Fibroblast of skin of back (primary cell): ENCODE data around the gene FRAT2.

Source experiments
- DNase-seq: peaks from one replicate; pipeline ENCODE4 v3.0.0-alpha.2; 2013

FRAT2 gene

DNA sequence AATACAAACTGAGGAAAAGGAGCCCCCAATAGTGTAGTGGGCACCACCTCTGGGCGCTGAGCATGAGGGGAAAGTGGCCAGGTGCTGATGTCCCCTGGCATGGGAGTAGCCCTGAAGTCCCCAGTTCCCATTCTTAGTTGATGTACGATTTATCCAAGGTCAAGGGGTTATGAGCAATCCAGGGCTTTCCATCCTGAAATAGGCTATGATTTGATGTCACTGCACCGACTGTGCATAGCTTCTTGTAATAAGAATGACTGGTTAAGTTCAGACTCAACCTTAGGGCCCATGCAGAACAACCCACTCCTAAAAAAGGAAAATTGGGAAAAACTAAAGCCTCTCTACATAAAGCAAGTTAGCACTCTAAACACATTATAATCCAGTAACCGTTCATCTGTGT is 11.0 kb downstream of the FRAT2 start:
- DNase-seq, result no peak

DNA sequence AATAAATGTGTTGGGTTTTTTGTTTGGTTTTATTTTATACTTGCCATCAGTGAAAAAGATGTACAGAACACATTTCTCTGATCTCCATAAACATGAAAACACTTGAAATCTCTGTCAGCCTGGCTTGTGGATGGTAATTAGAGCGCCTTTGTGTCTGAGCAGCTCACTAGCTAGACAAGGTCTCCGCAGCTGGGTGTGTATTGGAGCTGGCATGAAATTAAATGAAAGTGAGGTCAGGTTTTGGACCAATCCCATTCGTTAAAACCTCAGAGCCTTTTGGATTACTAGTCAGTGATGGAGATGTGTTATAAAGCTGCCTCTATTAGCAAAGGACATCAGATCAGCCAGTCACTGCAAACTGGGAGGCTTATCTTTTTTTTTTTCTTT is 12.7 kb downstream of the FRAT2 start:
- DNase-seq, result no peak

DNA sequence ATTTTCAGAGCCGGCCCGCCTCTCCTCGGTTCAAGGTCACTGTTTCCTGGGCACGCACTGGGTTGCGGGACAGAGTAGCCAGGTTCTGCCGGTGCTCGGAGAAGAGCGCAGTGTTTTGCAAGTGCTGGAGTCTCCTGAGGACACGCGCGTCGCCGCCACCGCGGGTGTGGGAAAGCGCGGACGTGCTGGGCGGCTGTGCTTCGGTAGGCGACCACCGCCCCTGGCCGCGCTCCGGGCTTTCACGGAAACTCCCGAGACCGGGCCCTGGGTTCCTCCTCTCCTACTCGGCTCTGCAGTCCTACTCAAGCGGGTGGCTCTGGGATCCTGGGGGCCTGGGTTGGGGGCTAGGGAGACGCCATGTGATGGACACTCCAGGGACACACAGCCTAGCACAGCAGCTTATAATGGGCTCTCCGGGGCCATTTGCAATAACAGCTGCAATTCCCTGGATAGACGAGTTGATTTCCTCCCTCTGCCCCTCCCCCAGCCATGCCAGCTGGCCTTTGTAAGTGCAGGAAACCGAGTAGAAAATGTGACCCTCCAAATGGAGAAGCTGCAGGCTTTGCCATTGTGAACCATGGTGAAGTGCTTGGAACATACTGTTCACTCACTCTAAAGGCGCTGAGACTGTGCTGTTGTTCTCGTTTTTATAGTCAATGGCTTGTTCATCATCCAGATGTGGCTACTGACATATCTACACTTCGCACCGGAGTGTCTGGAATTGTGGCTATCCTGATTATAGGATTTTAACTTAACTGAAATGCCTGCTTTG is 13.3 kb downstream of the FRAT2 start:
- DNase-seq, result no peak

DNA sequence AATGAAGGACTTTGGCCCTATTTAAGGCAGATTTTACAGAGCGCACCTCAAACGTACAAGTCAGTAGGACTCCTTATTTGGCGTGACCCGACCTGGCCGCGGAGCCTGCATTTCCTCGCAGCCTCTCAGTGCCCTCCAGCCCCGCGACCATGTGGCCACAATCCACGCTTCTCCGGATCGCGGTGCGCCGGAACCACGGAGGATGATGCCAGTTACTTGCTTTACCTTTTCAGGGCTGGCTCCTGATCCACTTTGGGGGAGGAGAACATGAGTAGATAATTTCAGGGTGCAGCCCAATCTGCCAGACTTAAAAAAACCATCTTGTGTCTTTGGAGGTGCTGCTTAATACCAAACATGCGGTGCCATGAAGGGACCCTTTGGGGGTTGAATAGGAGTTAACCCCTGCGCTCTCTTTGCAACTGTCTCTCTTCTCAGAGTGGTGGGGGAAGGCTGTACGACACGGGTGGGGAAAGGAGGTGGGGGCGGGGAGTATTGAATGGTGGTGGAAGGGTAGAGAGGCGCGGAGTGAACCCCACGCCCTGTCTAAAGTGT is 14.0 kb downstream of the FRAT2 start:
- no peak for DNase-seq

DNA sequence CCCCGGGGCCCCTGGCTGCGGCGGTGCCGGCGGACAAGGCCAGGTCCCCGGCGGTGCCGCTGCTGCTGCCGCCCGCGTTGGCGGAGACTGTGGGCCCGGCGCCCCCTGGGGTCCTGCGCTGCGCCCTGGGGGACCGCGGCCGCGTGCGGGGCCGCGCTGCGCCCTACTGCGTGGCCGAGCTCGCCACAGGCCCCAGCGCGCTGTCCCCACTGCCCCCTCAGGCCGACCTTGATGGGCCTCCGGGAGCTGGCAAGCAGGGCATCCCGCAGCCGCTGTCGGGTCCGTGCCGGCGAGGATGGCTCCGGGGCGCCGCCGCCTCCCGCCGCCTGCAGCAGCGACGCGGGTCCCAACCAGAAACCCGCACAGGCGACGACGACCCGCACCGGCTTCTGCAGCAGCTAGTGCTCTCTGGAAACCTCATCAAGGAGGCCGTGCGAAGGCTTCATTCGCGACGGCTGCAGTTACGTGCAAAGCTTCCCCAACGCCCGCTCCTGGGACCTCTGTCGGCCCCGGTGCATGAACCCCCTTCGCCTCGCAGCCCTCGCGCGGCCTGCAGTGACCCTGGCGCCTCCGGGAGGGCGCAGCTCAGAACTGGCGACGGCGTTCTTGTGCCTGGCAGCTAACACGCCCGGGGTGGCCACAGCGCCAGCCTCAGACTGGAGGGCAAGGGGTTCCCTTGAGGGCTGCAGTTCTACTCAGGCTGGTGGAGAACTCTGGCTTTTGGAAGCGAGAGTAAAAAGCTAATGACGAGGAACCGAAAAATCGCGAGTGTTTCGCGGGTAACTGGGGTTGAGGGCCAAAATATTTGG is 14.7 kb downstream of the FRAT2 start:
- peak; percentile 22 for DNase-seq

DNA sequence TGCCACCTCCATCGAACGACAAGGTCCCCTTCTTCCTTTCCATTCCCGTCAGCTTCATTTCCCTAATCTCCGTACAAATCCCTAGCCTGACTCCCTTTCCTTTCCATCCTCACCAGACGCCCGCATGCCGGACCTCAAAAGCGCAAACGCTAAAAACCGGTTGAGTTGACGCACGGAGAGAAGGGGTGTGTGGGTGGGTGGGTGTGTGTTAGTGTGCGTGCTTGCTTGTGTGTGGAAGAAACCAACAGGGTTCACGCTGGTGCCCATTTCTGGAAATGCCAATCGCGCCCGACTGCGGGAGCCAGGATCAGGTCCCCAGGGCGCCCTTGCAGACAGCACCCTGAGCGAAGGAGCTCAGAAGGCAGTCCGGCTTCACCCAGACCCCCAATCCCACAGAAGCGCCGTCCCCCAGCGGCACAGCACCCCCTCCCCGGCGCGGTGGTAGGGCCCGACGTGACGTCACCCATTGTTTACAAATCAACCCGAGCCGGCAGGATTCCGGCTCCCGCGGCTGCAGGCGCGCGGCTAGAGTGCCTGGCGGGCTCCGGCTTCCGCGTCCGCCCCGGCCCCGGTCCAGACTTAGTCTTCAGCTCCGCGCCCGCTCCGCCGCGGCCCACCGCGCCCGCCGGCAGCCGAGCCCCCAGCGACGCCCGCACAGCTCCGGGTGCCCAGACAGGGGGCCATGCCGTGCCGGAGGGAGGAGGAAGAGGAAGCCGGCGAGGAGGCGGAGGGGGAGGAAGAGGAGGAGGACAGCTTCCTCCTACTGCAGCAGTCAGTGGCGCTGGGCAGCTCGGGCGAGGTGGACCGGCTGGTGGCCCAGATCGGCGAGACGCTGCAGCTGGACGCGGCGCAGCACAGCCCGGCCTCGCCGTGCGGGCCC is 15.5 kb downstream of the FRAT2 start, which contains the start of gene FRAT1:
Gene FRAT1 (plus strand): TSS at position 500 of the 880 bp plus-strand sequence. CDS start 183 bp downstream, at position 683.
- peak; percentile 83 for DNase-seq

DNA sequence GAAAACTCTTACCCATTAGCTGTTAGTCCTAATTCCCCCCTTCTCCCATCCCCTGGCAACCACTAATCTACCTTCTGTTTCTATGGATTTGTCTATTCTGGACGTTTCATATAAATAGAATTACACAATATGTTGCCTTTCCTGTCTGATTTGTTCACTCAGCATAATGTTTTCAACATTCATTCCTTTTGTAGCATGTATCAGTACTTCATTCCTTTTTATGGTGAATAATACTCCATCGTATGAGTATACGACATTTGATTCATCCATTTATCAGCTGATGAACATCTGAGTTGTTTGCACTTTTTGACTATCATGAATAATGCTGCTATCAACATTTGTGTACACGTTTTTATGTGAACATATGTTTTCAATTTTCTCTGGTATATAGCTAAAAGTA is 19.9 kb downstream of the FRAT2 start:
- no peak for DNase-seq

DNA sequence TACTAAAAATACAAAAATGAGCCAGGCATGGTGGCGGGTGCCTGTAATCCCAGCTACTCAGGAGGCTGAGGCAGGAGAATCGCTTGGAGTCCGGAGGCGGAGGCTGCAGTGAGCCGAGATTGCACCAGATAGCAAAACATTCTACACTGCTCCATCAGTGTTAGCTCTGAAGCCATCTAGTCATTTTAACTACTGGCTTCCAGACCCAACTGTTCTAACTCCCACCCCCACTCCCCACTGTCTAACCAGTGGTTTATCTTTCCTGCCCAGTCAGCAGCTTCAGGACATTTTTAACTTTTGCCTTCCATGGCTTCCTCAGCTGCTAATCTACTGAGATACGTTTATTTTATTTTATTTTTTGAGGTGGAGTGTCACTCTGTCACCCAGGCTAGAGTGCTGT is 21.6 kb downstream of the FRAT2 start:
- DNase-seq, result no peak

DNA sequence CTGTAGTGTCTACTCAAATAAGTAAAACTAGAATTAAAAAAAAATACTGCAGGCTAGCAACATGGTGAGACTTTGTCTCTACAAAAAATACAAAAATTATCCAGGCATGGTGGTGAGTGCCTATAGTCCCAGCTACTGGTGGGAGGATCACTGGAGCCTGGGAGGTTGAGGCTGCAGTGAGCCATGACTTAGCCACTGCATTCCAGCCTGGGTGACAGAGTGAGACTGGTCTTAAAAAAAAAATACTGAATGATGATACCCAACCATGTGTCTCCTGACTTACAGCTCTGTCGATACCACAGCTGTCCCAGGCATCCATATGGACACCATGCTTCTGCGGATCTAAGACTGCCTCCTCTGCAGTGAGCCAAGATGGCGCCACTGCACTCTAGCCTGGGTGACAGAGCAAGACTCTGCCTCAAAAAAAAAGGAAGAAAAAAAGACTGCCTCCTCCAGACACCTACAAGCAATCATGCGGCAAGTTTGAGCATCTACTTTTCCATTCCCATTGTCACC is 23.4 kb downstream of the FRAT2 start:
- no peak for DNase-seq

DNA sequence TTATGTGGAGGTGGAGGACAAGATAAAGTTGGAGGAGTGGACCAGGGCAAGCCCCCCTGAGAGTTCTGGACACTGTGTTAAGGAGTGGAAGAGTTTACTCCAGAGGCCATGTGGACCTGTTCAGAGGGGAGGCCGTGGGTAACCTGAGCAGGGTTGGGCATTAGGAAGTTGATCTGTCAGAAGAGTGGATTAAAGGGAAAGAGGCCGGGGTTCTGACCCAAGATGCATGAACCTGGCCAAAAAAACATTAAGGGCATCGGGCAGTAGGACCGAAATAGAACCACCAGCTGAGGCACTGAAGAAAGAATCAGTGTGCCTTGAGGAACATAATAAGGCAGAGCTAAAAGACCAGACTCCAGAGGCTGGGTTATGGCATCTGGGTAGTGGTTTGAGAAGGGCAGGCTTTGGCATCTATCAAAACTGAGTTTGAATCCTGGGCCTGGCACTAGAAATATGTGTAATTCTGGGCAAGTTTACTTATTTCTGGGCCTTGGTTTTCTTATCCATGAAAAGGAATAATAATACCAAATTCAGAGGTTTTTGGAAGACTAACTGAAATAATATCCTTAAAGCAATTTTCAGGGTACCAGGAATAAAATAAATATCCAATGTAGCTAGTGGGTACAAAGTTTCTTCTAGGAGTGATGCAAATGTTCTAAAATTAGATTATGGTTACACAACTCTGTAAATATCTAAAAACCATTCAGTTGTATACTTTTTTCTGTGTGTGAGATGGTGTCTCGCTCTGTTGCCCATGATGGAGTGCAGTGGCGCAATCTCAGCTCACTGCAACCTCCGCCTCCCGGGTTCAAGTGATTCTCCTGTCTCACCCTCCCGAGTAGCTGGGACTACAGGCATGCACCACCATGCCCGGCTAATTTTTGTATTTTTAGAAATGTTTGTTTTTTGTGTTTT is 26.4 kb downstream of the FRAT2 start:
- DNase-seq, result no peak

DNA sequence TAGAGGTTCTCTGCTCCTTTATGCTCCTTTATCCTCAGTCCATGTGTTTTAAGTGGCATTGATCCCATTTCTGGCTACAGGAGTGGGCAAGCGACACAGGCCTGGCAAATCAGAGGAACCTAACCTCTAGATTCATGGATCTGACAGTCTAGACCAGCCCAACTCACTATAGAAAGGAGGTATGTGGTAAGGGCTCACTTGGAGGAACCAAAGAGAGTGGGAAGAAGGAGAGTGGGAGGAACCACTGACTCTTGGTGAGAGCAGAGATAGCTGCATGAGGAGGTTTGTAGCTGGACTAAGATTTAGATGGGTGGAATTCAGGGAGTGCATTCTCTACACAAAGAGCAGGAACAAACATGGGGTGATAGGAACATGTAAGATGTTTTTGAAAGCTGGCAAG is 27.1 kb downstream of the FRAT2 start:
- no peak for DNase-seq

DNA sequence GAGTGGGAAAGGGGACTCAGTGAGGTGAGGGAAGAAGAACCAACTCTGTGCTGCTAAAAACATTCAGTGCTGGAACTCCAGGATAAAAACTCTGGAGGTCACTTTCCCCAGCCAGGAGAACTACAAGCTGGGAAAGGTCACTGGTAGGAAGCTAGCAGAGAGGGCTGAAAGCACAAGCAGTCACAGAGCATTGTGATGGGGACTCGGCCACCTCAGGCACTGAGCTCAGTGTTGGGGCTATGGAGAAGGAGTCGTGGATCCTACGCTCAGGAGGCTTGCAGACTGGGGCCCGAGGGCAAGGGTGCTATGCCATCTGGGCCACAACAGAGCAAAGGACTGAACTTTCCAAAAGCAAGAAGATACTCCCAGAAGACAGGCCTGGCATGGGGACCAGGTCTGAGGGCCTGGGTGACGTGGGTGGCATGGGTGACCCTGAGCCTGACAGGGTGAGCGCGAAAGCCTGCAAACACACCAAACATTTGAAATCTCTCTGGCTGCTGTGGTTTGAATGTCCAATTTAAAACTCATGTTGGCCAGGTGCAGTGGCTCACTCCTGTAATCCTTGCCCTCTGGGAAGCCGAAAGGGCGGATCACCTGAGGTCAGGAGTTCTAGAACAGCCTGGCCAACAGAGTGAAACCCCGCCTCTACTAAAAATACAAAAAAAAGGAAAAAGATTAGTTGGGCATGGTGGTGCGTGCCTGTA is 32.3 kb downstream of the FRAT2 start:
- DNase-seq, result no peak

DNA sequence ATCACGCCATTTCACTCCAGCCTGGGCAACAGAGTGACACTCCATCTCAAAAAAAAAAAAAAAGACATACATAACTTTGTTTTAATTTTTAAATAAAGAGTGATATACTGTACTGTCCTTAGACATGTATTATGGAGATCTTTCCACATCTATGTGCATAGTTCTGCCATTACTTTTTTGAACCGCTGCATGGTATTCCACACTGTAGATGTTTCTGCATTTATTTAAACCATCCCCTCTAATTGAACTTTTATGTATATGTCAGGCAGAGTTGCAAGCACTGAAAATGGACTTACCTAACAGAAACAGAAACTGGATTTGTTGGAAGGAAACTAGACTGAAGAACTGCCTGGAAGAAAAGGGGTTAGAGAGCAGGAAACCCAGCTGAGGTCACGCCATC is 33.5 kb downstream of the FRAT2 start:
- no peak for DNase-seq

DNA sequence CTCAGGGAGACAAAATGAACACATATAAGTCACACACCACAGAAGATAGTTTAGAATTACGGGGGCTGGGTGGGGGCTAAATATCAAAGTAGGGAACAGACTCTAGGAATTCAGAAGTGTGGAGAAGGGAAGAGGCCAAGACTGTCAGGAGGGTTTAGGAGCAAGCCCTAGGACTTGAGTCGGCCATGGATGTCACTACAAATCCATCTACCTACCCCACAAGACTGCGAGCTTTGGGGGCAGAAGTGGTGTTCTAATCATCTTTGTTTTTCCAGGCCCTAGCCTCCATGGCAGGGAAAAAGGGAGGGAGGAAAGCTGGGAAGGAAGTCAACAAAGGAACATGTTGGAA is 36.3 kb downstream of the FRAT2 start:
- no peak for DNase-seq

DNA sequence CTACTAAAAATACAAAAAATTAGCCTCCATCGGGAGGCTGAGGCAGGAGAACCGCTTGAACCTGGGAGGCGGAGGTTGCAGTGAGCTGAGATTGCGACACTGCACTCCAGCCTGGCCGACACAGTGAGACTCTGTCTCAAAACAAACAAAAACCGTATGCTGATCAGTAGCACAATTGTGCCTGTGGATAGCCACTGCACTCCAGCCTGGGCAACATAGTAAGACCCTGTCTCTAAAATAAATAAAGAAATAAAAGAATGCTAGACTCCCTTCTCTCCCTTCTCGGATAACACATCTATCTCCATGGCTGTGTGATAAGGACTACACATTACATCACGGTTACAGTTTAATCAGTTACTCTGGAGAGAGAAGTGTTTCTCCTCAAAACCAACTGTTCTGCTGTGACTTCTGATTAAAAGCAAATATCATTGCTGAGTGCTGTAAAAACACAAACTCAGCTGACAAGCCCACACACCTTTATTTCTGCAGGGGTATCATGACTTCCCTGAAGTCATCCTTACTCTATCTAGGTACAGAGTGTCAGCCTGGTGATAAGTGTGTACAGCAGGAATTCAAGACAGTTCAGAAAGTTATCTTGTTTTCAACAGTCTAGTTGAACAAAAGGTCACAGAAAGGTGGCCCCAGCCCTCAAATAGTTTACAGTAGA is 36.8 kb downstream of the FRAT2 start:
- DNase-seq, result no peak

DNA sequence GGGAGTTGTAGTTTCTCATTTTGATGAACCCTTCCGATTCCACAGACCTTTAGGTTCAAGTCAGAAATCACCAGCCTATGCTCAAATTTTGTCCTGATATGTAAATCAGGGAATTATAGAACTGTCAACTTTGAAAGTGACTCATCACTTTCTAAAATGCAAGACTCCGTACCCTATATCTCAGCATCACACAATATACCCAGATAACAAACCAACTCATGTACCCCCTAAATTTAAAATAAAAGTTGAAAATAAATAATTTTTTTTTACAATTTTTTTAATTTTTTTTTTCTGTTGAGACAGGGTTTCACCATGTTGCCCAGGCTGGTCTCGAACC is 41.7 kb downstream of the FRAT2 start:
- no peak for DNase-seq

DNA sequence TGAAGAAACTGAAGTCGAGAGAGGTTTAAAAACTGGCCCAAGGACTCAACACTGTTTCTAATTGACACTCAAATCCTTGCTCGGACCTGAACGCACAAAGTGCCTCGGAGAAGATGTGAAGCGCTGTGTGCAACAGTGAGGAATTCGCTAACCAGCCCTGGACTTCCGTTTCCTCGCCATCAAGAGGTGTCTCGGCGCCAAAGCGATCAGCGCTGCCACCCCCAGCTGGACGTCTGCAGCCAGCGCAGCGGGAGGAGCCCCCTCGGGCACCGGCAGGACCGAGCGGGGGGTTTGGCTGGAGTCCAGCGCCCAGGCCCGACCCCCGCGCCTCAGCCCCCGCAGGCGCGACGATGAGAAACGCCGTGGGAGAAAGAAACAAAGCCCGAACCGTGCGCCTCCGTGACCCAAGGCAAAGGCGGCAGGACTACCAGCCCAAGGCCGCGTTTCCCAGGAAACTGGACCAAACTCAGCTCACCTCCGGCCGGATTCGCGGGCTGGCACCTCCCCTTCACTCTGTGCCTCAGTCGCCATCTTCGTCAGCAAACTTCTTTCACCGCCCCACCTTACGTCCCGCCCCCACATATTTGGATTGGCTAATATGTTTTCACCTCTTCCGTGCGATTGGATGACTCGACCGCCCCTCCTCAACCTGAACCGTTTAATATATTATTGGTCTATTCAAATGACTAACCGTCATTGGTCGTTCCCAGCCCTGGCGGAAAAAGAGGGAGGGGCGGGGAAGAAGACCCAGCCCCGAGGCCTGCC is 42.2 kb downstream of the FRAT2 start, which contains the start of gene ARHGAP19:
Gene ARHGAP19 (minus strand): TSS at position 541 of the 765 bp plus-strand sequence. CDS start 10 bp downstream, at position 531.
- peak; percentile 99 for DNase-seq

DNA sequence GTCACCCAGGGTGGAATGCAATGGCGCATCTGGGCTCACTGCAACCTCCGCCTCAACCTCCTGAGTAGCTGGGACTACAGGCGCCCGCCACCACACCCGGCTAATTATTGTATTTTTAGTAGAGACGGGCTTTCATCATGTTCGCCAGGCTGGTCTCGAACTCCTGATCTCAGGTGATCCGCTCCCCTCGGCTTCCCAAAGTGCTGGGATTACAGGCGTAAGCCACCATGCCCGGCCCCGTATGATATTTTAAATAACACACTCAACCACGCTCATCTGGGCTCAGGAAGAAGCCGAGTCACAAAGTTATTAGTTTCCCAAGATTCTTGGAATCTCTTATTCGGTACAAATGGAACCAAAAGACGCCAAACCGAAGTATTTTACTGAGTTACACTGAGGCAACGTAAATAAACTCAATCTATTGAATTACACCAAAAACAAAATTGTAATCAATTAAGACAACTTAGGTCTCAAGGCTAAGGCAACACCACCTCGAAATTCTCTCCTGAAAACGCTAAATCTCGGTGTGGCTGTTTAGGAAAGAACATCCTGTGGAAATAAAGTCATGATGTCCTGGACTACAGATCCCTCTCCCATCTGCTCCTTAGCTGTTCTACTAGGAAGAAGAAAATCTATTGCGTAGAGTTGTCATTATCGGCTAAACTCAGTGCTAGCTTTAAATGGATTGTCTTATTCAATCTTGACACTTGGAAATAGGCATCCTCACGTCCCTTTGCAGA is 43.0 kb downstream of the FRAT2 start:
- no peak for DNase-seq
